ENCODE measurements around the gene PISD. TPM values are rescaled to one million over a fixed set of nuclear protein-coding genes. Genes with fewer than 3 reads are reported as not detected.
"Not testable (repeated sequence)": the region's sequence is repeated elsewhere in the genome, so short reads cannot be mapped to it uniquely, and the experiment has no call there.

PISD gene
- total RNA-seq, 1 experiment from 2014 or later = 28.7 TPM

- DNase-seq (ENCODE audit: low read depth) = no peak
Observed at GRCh38 chr22:31610611-31611010, 51.4 kb downstream of the PISD start.

GRCh38 chr22:31609716-31610115 is 52.3 kb downstream of the PISD start:
- no peak for DNase-seq (ENCODE audit: low read depth)

DNA sequence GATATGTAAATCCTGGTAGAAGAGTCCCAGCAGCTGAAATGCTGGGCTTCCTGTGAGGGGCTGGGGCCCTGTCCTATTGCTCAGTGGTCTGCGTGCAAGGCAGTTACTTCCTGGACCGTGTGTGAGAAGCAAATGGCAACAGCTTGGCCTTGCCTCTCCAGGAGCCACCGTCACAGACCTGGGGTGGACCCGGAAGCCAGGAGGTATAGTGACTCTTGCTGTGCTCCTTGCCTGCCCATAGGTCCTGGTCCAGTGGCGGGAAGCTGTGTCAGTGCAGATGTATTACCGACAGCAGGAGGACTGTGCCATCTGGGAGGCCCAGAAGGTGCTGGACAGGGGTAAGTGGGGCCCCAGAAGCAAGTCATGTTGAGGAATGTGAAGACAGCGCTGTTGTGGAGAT is 54.3 kb downstream of the PISD start:
- no peak for DNase-seq (ENCODE audit: low read depth)

DNA sequence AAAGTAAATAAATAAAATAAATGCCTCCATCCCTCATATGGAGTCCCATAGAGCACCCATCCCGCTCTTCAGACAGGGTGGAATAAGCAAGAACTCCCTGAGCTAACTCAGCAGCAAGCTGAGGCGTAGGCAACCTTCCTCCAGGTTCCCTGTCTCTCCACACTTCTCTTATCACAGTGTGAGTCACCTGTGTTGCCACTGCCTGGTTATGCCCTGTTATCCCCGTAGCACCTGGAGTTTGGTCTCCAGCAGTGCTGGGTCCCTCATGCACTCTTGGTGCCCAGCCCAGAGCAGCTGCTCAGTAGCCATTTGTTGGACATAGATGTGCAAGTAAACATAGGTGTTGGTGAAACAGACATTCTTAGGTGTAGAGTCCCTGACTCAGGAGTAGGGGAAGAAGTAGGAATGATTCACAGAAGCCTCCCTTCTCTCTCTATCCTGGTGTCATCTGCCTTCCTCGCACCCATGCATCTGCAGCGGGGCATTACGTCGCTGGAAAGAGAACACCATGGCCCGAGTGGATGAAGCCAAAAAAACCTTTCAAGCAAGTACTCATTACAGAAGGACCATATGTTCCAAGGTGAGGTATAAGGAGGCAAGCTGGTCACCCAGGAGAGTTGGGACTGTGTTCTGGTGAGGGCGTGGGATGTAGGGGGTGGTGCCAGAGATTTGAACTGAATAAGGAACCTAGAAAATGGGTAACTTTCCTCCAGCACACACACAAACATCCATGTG is 56.0 kb downstream of the PISD start:
- DNase-seq (ENCODE audit: low read depth) = no peak

DNA sequence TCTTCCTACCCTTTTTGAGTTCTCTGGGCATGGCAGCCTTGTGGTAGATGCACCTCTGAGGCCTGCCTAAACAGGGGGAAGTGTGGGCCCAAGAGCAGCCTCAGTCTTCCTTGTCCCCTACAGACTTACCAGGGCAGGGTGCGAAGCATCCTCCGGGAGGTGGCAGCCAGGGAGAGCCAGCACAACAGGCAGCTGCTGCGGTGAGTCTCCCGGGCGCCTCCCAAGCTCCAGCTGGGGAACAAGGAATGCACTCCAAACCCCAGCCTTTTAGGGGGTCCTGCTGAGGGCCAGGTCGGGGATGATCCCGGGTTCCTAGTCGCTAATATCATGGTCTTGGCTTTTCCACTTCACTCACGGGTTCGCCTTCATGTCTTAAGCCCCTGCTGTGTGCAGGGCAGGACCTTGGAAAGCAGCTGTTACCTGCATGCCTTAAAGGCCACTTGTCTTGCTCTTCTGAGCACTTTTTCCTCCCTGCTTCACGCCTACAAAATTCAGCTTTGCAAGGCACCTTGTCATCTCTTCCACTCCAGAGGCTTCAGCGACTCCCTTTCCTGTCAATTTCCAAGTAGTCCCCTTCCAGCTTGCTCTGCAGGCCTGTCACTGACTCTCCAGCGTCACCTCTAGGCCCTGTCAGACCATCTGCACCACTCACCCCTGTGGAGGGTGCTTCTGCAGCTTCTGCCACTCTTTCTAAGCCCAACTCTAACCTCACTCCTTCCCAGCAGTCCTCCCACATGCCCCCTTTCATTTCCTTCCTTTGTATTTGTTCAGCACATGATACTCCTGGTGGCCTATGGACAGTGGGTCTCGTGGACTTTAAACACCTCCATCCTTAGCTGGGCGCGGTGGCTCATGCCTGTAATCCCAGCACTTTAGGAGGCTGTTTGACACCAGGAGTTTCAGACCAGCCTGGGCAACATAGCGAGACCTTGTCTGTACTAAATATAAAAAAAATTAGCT is 57.0 kb downstream of the PISD start:
- DNase-seq (ENCODE audit: low read depth) = no peak

GRCh38 chr22:31604137-31604705 is 57.8 kb downstream of the PISD start:
- DNase-seq (ENCODE audit: low read depth) = no peak

DNA sequence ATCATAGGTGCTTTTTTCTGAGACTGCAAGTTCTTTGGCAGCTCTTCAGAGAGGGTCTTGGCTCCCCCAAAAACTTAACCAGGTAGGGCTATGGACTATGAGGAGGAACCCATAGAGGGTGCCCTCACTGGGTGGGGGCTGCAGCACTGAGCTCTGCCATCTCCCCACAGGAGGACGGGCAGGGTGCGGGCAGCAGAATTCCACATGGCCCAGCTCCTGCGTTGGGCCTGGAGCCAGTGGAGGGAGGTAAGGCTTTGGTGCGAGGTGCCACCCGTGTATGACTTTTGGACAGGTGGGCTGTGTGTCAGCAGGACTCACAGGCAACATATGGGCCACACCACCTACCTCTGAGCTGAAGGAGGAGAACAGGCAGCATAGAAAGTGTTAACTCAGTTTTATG is 58.4 kb downstream of the PISD start:
- DNase-seq (ENCODE audit: low read depth) = no peak

- DNase-seq (ENCODE audit: low read depth) = no peak
Observed at GRCh38 chr22:31603081-31603525, 58.9 kb downstream of the PISD start.

DNA sequence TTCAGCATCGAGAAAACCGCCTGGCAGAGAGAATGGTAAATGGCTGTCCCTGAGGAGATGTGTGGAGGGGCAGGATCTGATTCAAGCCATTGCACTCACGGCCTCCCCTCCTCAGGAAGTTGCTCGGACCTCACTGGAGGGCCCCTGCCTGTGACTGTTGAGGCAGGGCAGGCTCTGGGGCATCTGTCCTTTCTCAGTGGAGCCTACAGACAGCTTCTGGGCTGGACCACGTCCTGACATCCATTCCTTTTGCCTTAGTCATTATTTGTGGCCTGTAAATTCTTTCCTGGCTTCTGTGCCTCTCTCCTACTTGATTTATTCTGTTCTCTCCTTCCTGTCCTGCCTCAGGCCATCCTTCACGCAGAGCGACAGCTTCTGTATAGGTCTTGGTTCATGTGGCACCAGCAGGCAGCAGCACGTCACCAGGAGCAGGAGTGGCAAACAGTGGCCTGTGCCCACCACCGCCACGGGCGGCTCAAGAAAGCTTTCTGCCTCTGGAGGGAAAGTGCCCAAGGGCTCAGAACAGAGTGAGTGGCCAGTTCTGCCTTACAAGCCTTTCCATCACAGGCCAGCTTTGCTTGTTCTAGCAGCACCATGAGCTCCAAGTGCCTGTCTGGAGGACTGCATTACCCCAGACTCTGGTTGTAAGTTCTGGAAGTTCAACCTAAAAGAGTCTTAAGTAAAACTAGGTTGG is 59.6 kb downstream of the PISD start:
- DNase-seq (ENCODE audit: low read depth) = peak; percentile 84

DNA sequence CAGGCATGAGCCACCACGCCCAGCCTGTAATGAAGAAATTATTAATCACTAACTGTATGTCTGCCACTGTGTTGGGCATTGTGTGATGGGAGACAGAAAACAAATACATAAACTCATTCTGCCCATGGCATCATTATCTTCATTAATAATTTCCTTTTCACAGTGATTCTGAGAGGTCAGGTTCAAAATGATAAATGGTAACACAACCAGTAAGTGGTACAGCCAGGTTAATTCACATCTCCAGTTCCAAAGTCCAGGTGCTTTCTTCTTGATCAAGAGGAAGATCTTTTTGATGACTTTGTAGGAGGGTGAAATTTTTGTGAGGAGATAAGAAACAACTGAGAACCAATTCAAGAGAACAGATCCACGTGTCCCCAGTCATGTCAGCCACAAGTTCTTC is 66.7 kb downstream of the PISD start:
- no peak for DNase-seq (ENCODE audit: low read depth)

DNA sequence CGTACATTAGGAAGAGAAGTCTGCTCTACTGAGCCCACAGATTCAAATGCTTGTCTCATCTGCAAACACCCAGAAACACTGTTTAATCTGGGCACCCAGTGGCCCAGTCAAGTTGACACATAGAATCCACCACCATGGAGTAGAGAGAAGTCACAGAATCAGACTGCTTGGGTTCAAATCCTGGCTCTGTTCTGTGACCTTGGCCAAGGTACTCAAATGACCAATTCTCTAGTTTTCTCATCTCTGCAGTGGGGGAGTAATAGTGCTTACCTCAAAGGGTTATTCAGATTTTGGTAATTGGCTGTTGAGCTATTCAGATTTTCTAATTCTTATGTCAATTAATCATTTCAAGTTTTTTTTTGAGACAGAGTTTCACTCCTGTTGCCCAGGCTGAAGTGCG is 71.9 kb downstream of the PISD start:
- DNase-seq (ENCODE audit: low read depth) = not testable (repeated sequence)

GRCh38 chr22:31588970-31589675 is 72.9 kb downstream of the PISD start:
- no peak for DNase-seq (ENCODE audit: low read depth)

DNA sequence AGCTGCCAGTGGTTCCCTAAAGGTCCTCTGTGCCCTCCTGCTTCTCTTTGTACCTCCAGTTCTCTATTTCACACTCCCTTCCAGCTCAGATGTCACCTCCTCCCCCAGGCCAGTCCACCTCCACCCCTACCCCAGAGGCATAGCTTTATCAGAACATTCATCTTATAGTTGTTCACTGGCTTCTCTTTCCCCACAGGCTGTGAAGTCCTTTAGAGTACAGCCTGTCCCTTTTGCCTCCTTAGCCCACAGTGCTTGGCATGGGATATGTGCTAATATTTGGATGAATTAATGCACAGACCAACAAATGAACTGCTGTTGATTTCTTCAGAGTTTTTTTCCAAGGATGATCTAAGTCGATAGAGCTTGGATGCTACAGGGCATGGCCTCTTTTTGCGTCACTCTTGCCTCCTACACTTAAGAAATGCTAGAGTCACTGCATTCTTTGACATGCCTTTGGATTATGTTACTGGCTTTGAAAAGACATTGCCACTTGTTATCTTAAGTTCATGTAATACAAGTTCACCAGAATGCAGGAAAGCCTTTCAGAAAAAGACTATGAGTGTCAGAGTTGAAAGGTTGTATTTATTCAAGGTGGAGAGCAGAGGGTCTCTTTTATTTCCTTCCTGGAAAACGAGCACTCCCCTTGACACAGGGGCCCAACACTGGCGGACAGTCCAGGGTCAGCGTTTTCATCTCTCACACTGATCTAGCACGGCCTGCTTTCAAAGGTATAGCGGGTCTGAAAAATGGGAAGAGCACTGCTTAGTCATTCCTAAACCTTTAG is 75.7 kb downstream of the PISD start:
- peak; percentile 61 for DNase-seq (ENCODE audit: low read depth)

GRCh38 chr22:31585161-31585859 is 76.7 kb downstream of the PISD start:
- DNase-seq (ENCODE audit: low read depth) = peak; percentile 41

- DNase-seq (ENCODE audit: low read depth) = no peak
Observed at GRCh38 chr22:31584804-31585160, 77.2 kb downstream of the PISD start.

GRCh38 chr22:31583861-31584485 is 78.0 kb downstream of the PISD start:
- peak; percentile 54 for DNase-seq (ENCODE audit: low read depth)

DNA sequence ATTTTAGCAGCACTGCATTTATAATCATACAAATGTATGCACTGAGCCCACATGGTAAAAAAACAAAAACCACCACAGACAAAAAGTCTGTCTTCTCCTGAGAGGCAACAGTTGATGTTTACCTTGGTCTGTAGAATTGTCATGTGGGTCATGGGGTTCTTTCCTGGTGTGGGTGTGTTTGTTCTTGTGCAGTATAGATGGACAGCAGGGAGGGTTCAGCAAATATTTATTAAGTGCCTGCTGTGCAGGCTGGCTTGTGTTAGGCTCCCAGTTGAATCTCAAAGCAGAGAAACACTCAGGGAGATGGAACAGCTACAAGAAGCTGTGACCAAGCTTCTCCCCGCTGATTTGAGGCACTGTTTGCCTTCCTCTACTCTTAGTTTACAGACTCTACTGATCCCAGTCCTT is 82.2 kb downstream of the PISD start:
- no peak for DNase-seq (ENCODE audit: low read depth)

DNA sequence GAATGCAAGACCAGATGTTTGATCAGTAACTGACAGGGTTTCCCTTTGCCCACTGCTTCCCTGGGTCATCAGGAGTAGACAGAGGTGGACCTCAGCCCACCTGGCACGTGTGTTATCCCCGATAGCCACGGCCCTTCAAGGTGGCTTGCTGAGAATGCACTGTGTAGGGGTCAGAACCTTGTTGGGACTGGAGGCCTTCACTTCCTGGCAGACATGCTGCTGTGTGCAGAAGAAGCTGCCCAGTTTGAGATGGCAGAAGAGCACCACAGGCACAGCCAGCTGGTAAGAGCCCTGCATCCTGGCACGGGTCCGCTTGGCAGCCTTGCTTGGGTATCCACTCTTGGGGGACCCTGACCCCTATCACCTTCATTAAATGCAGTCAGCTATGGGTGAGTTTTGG is 83.8 kb downstream of the PISD start:
- DNase-seq (ENCODE audit: low read depth) = no peak

- DNase-seq (ENCODE audit: low read depth) = no peak
Observed at GRCh38 chr22:31577711-31578110, 84.3 kb downstream of the PISD start.

All from LHCN-M2 (cell line).